CD14-positive monocyte (primary cell): ENCODE data around the gene MYO7A. TPM values are rescaled to one million over a fixed set of nuclear protein-coding genes. Genes with fewer than 3 reads are reported as not detected.
A peak's percentile ranks its signal among the peaks of the same experiment; 100 is the strongest.

Experiments used
- DNase-seq, 3 donors: peaks; one replicate each; pipeline ENCODE4 v3.0.0-alpha.2; 2011 to 2022
- H2AFZ ChIP-seq: 2 replicates; pipeline ENCODE4 v1.6.0; 2012; ENCODE audit warnings: mild to moderate bottlenecking, low read depth, low read length, inconsistent platforms; ENCODE audit not compliant: insufficient read depth, poor library complexity, severe bottlenecking
- H3K27ac ChIP-seq, 2 donors: 1 replicate in 1 of 2; 2 replicates in 1 of 2; pipeline ENCODE4 v1.5.1; 2012 to 2013; ENCODE audit warnings: low read length in 2 of 2, control low read depth in 1 of 2, inconsistent platforms in 1 of 2, low read depth in 1 of 2, mild to moderate bottlenecking in 1 of 2
- H3K27me3 ChIP-seq, 2 donors: one replicate each; pipeline versions ENCODE4 v1.6.0 to v1.6.1; 2011 to 2013; ENCODE audit warnings: low read length in 2 of 2; ENCODE audit not compliant: control insufficient read depth in 2 of 2, insufficient read depth in 2 of 2
- H3K36me3 ChIP-seq, 2 donors: replicated peaks in 1 of 2; 1 replicate in 1 of 2; 2 replicates in 1 of 2; pipeline versions ENCODE4 v1.5.1 to v1.6.1; 2012 to 2013; ENCODE audit warnings: low read length in 2 of 2, control low read depth in 1 of 2, inconsistent platforms in 1 of 2, mild to moderate bottlenecking in 1 of 2; ENCODE audit not compliant: insufficient read depth in 2 of 2, control insufficient read depth in 1 of 2
- H3K4me1 ChIP-seq, 2 donors: 1 replicate in 1 of 2; 2 replicates in 1 of 2; pipeline versions ENCODE4 v1.5.1 to v1.6.1; 2012 to 2013; ENCODE audit warnings: low read length in 2 of 2, control low read depth in 1 of 2, inconsistent platforms in 1 of 2, mild to moderate bottlenecking in 1 of 2, moderate library complexity in 1 of 2; ENCODE audit not compliant: insufficient read depth in 2 of 2, control insufficient read depth in 1 of 2
- H3K4me2 ChIP-seq: replicated peaks from 2 replicates; pipeline ENCODE3; 2012; ENCODE audit warnings: low read length, moderate library complexity, mild to moderate bottlenecking; ENCODE audit not compliant: poor library complexity, severe bottlenecking; ENCODE audit errors: extremely low read depth
- H3K4me3 ChIP-seq, 3 experiments: fragments of 200-600 bp in 1 of 3; sonication (generic) in 1 of 3; replicated peaks in 1 of 3; 1 replicate in 2 of 3; 2 replicates in 1 of 3; pipeline ENCODE4 v1.5.1; 2011 to 2013; ENCODE audit warnings: low read length in 3 of 3, mild to moderate bottlenecking in 3 of 3, control low read depth in 2 of 3, low read depth in 2 of 3, inconsistent platforms in 1 of 3, moderate library complexity in 1 of 3
- H3K79me2 ChIP-seq: 2 replicates; pipeline ENCODE4 v1.6.0; 2012; ENCODE audit warnings: mild to moderate bottlenecking, control low read depth, inconsistent platforms, low read length, moderate library complexity; ENCODE audit not compliant: insufficient read depth
- H3K9ac ChIP-seq: 2 replicates; pipeline ENCODE4 v1.6.0; 2017; ENCODE audit warnings: low read length, mild to moderate bottlenecking; ENCODE audit not compliant: insufficient read depth, poor library complexity, severe bottlenecking
- H3K9me3 ChIP-seq, 2 donors: replicated peaks in 1 of 2; 1 replicate in 1 of 2; 2 replicates in 1 of 2; pipeline versions ENCODE4 v1.5.1 to v1.6.1; 2012 to 2013; ENCODE audit warnings: low read length in 2 of 2, control low read depth in 1 of 2; ENCODE audit not compliant: control insufficient read depth in 1 of 2, insufficient read depth in 1 of 2
- H4K20me1 ChIP-seq: 2 replicates; pipeline ENCODE4 v1.6.0; 2012; ENCODE audit warnings: mild to moderate bottlenecking, low read length, control low read depth, moderate library complexity; ENCODE audit not compliant: insufficient read depth
- H3K27ac Mint-ChIP-seq, 7 donors: one replicate each; pipeline ENCODE4 v1.8.0; 2020; ENCODE audit warnings: mild to moderate bottlenecking in 7 of 7, mixed read lengths in 7 of 7, moderate library complexity in 6 of 7, inconsistent platforms in 2 of 7
- H3K27me3 Mint-ChIP-seq, 3 donors: one replicate each; pipeline ENCODE4 v1.8.0; 2021 to 2022; ENCODE audit warnings: low read depth in 3 of 3, mild to moderate bottlenecking in 3 of 3, mixed read lengths in 3 of 3, moderate library complexity in 3 of 3, inconsistent platforms in 1 of 3
- H3K36me3 Mint-ChIP-seq, 2 donors: one replicate each; pipeline ENCODE4 v1.8.0; 2020; ENCODE audit warnings: mixed read lengths in 2 of 2, inconsistent platforms in 1 of 2, mild to moderate bottlenecking in 1 of 2
- H3K4me1 Mint-ChIP-seq: one replicate; pipeline ENCODE4 v1.8.0; 2020; ENCODE audit warnings: mild to moderate bottlenecking, mixed read lengths
- H3K4me3 Mint-ChIP-seq, 2 donors: one replicate each; pipeline ENCODE4 v1.8.0; 2020; ENCODE audit warnings: mild to moderate bottlenecking in 2 of 2, mixed read lengths in 2 of 2, moderate library complexity in 1 of 2
- H3K9me3 Mint-ChIP-seq, 7 donors: one replicate each; pipeline ENCODE4 v1.8.0; 2020 to 2022; ENCODE audit warnings: mixed read lengths in 7 of 7, mild to moderate bottlenecking in 6 of 7, moderate library complexity in 6 of 7, inconsistent platforms in 2 of 7
- CTCF ChIP-seq: fragments of 200-600 bp; IDR thresholded peaks from one replicate; pipeline ENCODE4 v1.8.0; 2022; ENCODE audit warnings: antibody characterized with exemption, mild to moderate bottlenecking
- WGBS: methylation state at CpG from one replicate; pipeline ENCODE4 v1.1.5; 2013; ENCODE audit warnings: missing lambda C conversion rate; ENCODE audit not compliant: insufficient coverage; 5-methylcytosine and 5-hydroxymethylcytosine counted together
- intact Hi-C, 2 donors: fragments of 100-400 bp; cut with micrococcal nuclease; formaldehyde crosslinking; loops; one replicate each; pipeline versions ENCODE4 v1.15.0 to v1.15.1; 2023
- polyA plus RNA-seq, 3 donors: library from polyadenylated mRNA; depleted of rRNA in 1 of 3; unstranded in 2 of 3; stranded (reverse) in 1 of 3; fragments of 300-500 nt in 2 of 3; fragments of >200 nt in 1 of 3; fragmentation: Illumina TruSeq in 2 of 3; gene quantifications; 1 replicate in 2 of 3; 2 replicates in 1 of 3; pipeline ENCODE4 v1.2.3, GENCODE V29; 2012 to 2021

The MYO7A gene
- polyA plus RNA-seq, 3 donors: 3.5 to 7.8 (median 3.6) TPM

DNA sequence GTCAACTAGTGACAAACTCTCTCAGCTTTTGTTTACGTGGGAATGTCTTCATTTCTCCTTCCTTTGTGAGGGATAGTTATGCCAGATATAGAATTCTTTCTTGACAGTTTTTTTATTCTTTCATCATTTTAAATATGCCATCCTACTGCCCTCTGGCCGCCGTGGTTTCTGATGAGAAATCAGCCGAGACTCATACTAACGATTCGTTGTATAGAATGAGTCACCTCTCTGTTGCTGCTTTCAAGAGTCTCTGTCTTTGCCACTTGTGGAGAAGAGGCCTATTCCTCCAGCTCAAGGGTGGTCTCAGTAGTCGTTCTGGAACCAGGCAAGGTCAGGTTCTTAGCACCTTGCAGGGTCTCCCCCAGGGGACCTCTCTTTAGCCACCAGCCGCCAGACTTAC, 8.0 kb downstream of the MYO7A start:
- peaks cover 0 to 3% of the 10 kb centered on the region in 2 donors for H3K9me3 ChIP-seq
- no peaks in the 10 kb centered on the region for H3K36me3 ChIP-seq
- Mint-ChIP-seq H3K27me3 (peaks cover 35 to 47% (median 40%) of the 10 kb centered on the region in 3 donors), H3K9me3 (peaks cover 0 to 2% (median 0%) of the 10 kb centered on the region in 7 donors), H3K27ac (no peak overlapping the region), H3K4me3 (peak overlapping the region in 1 of 2 donors; percentile 41), H3K4me1 (no peaks in the 10 kb centered on the region), H3K36me3 (no peaks in the 10 kb centered on the region)
- H3K9ac ChIP-seq: no peak overlapping the region
- no peaks in the 10 kb centered on the region for H4K20me1 ChIP-seq
- peaks cover 7 to 33% of the 10 kb centered on the region in 2 donors for H3K27me3 ChIP-seq
- TF ChIP-seq CTCF: no peak
- no peaks in the 10 kb centered on the region for H3K4me1 ChIP-seq
- no peak overlapping the region for H3K4me3 ChIP-seq
- no peak for DNase-seq
- no peak overlapping the region for H3K27ac ChIP-seq
- WGBS: 76% methylated on average over 6 of the region's 8 CpGs
- no peak overlapping the region for H3K4me2 ChIP-seq
- intact Hi-C loops: no loop called here
- no peaks in the 10 kb centered on the region for H3K79me2 ChIP-seq
- H2AFZ ChIP-seq: no peak overlapping the region

DNA sequence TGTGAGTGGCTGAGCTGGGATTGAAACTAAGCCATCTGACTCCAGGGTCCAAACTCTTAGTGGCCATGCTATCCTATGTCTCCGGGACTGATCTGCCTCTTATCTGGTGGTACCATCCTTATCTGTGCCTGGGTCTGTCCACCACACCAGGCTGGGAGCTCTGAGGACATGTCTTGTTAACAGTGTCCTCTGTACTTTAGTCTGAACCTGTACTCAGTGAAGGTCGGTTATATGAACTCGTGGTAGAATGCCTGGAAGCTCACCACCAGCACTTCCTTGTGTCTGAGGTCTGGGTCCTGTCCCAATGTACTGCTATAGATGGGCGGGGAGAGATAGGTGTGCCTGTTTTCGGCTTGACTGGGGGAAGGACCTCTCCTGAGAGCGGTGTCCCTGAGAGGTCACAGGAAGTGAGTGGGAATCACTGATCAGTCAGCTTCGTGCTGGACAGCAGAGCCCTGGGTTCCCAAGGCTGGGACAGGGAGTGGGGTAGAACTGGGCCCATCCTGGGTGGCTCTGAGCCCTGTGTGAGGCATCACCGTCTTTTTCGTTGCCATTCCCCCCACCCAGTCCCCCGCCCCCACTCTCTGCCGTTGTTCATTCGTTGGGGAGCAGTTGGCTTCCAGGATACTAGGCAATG, 8.9 kb downstream of the MYO7A start:
- H3K9me3 Mint-ChIP-seq: peaks cover 0 to 2% (median 0%) of the 10 kb centered on the region in 7 donors
- H3K27ac Mint-ChIP-seq: no peak overlapping the region

More for the DNA sequence above, 8.9 kb downstream of the MYO7A start:
- intact Hi-C loops: no loop called here
- Histone ChIP-seq H3K9me3 (peaks cover 0 to 3% of the 10 kb centered on the region in 2 donors), H4K20me1 (no peaks in the 10 kb centered on the region), H2AFZ (no peak overlapping the region), H3K36me3 (no peaks in the 10 kb centered on the region), H3K4me1 (no peaks in the 10 kb centered on the region), H3K4me2 (no peak overlapping the region), H3K27ac (no peak overlapping the region), H3K79me2 (no peaks in the 10 kb centered on the region), H3K27me3 (peaks cover 7 to 33% of the 10 kb centered on the region in 2 donors), H3K4me3 (no peak overlapping the region), H3K9ac (no peak overlapping the region)
- Mint-ChIP-seq H3K36me3 (no peaks in the 10 kb centered on the region), H3K4me3 (peak overlapping the region in 1 of 2 donors; percentile 68), H3K4me1 (no peaks in the 10 kb centered on the region), H3K27me3 (peaks cover 39 to 48% (median 40%) of the 10 kb centered on the region in 3 donors)
- TF ChIP-seq CTCF: no peak
- 77% methylated on average over 7 of the region's 12 CpGs for WGBS
- no peak for DNase-seq
